HL-60 (cell line): ENCODE data around the gene PLA2G5.

ENCODE experiments used
- DNase-seq, 2 experiments: peaks; one replicate each; pipeline ENCODE4 v3.0.0-alpha.2; 2010 to 2020; ENCODE audit warnings: low read depth in 1 of 2, low spot score in 1 of 2
- H3K27ac ChIP-seq: fragments of 250-450 bp; sonication (Bioruptor Pico); replicated peaks from 2 replicates; pipeline ENCODE4 v1.5.1; 2020; ENCODE audit warnings: mild to moderate bottlenecking, moderate library complexity
- H3K27me3 ChIP-seq: fragments of 250-450 bp; sonication (Bioruptor Pico); 2 replicates; pipeline ENCODE4 v1.5.1; 2021; ENCODE audit warnings: mild to moderate bottlenecking, moderate library complexity; ENCODE audit not compliant: insufficient read depth, poor library complexity, severe bottlenecking
- H3K4me3 ChIP-seq: replicated peaks from 2 replicates; pipeline ENCODE4 v1.5.1; 2011; ENCODE audit warnings: mild to moderate bottlenecking, control low read depth, low read length; ENCODE audit not compliant: insufficient read depth
- GABPA ChIP-seq: IDR thresholded peaks from 2 replicates; pipeline ENCODE4 v1.6.1; 2012; ENCODE audit warnings: low read depth
- POLR2AphosphoS5 ChIP-seq: IDR thresholded peaks from 2 replicates; pipeline ENCODE4 v1.6.1; 2012; ENCODE audit warnings: low read depth
- SPI1 ChIP-seq: IDR thresholded peaks from 2 replicates; pipeline ENCODE4 v1.6.1; 2012; ENCODE audit warnings: low read depth, mild to moderate bottlenecking, borderline replicate concordance
- TF ChIP-seq, protein P1 (sequence below): IDR thresholded peaks from one replicate; pipeline ENCODE4 v1.5.1; 2011; ENCODE audit warnings: low read length, control low read depth, inconsistent platforms; ENCODE audit not compliant: insufficient read depth
- TF ChIP-seq, protein P2 (sequence below): IDR thresholded peaks from 2 replicates; pipeline ENCODE4 v1.6.1; 2012; ENCODE audit warnings: low read depth; ENCODE audit not compliant: insufficient replicate concordance

The PLA2G5 gene

DNA sequence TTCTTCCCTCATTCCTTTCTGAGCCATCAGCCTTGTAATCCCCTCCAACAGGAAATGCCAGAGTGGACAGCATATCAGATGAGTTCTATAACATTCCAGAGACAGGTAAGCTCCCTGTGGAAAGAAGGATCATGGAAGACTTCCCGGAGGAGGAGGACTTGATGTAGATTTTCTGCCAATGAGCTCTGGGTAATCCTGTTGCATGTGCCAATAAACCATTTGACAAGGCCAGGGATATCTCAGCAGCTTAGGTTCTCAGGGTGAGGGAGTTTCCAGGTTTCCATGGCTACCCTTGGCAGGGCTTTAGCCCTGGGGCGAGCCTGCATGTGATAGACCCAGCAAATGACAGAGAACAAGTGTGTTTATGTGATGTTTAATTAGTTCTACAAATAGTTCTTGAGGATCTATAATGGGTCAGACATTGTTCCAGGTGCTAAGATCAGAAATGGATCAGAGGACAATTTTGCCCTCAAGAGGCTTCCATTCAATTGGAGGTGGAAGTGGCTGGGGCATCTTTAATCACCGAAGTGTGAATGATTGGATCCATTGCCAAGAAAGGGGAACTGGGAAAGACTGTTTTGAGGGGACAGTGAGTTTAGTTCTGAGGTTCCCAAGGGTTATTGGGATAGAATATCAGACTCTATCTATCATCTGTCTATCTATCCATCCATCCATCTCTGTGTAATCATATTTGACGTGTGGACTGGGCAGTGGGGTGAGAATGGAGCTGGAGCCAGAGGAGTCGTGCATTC, 6.9 kb downstream of the PLA2G5 start:
- H3K27me3 ChIP-seq = peaks cover 14% of the 10 kb centered on the region
- TF ChIP-seq, protein P1, sequence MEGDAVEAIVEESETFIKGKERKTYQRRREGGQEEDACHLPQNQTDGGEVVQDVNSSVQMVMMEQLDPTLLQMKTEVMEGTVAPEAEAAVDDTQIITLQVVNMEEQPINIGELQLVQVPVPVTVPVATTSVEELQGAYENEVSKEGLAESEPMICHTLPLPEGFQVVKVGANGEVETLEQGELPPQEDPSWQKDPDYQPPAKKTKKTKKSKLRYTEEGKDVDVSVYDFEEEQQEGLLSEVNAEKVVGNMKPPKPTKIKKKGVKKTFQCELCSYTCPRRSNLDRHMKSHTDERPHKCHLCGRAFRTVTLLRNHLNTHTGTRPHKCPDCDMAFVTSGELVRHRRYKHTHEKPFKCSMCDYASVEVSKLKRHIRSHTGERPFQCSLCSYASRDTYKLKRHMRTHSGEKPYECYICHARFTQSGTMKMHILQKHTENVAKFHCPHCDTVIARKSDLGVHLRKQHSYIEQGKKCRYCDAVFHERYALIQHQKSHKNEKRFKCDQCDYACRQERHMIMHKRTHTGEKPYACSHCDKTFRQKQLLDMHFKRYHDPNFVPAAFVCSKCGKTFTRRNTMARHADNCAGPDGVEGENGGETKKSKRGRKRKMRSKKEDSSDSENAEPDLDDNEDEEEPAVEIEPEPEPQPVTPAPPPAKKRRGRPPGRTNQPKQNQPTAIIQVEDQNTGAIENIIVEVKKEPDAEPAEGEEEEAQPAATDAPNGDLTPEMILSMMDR = no peak
- TF ChIP-seq POLR2AphosphoS5 = no peak
- TF ChIP-seq, protein P2, sequence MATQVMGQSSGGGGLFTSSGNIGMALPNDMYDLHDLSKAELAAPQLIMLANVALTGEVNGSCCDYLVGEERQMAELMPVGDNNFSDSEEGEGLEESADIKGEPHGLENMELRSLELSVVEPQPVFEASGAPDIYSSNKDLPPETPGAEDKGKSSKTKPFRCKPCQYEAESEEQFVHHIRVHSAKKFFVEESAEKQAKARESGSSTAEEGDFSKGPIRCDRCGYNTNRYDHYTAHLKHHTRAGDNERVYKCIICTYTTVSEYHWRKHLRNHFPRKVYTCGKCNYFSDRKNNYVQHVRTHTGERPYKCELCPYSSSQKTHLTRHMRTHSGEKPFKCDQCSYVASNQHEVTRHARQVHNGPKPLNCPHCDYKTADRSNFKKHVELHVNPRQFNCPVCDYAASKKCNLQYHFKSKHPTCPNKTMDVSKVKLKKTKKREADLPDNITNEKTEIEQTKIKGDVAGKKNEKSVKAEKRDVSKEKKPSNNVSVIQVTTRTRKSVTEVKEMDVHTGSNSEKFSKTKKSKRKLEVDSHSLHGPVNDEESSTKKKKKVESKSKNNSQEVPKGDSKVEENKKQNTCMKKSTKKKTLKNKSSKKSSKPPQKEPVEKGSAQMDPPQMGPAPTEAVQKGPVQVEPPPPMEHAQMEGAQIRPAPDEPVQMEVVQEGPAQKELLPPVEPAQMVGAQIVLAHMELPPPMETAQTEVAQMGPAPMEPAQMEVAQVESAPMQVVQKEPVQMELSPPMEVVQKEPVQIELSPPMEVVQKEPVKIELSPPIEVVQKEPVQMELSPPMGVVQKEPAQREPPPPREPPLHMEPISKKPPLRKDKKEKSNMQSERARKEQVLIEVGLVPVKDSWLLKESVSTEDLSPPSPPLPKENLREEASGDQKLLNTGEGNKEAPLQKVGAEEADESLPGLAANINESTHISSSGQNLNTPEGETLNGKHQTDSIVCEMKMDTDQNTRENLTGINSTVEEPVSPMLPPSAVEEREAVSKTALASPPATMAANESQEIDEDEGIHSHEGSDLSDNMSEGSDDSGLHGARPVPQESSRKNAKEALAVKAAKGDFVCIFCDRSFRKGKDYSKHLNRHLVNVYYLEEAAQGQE = no peak
- TF ChIP-seq GABPA = no peak
- no peak for TF ChIP-seq SPI1
- no peak overlapping the region for H3K27ac ChIP-seq
- no peak for DNase-seq
- no peak overlapping the region for H3K4me3 ChIP-seq

DNA sequence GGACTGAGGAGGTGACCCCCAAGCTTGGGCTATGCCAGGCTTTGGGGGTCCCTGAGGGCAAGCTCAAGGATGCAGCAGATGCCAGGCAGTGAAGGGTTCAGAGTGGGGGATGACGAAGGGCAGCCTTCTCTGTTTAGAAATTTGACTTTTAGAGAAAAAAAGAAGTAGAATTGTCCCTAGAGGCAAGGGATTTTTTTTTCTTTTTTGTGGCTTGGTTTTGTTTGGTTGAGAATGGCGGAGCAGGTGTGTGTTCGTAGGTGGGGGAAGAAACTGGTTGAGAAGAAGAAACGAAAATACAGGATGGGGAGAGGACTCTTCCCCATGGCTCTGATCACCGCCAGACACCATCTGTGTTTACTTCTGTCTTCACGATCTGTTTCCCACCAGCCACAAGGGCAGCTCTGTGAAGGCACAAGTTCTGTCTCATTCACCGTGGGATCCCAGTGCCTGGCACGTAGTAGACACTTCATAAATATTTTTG, 8.2 kb downstream of the PLA2G5 start:
- H3K4me3 ChIP-seq = no peak overlapping the region
- TF ChIP-seq GABPA (no peak), POLR2AphosphoS5 (no peak), SPI1 (no peak)
- TF ChIP-seq, protein P1 = no peak
- TF ChIP-seq, protein P2 = no peak
- DNase-seq = no peak
- H3K27ac ChIP-seq = no peak overlapping the region
- H3K27me3 ChIP-seq = peaks cover 14% of the 10 kb centered on the region

GRCh38 chr1:20078711-20079110, 8.7 kb downstream of the PLA2G5 start:
- DNase-seq = no peak
- H3K27ac ChIP-seq = no peak overlapping the region
- no peak for TF ChIP-seq SPI1
- TF ChIP-seq, protein P2 = no peak
- TF ChIP-seq, protein P1 = no peak
- H3K4me3 ChIP-seq = no peak overlapping the region
- H3K27me3 ChIP-seq = peaks cover 14% of the 10 kb centered on the region
